Gastrocnemius medialis (tissue), 4 donors: ENCODE results near the gene MN1.

Experiments
- POLR2A ChIP-seq, 2 donors: fragments of 450-650 bp; IDR thresholded peaks; one replicate each; pipeline ENCODE4 v1.6.1; 2017; ENCODE audit warnings: antibody characterized with exemption in 2 of 2, mild to moderate bottlenecking in 2 of 2, moderate library complexity in 2 of 2
- TF ChIP-seq, protein P1 (sequence below), 5 experiments: fragments of 450-650 bp in 3 of 5; fragments of 200-600 bp in 2 of 5; sonication (generic) in 2 of 5; IDR thresholded peaks in 4 of 5; conservative IDR thresholded peaks in 1 of 5; 1 replicate in 4 of 5; 2 replicates in 1 of 5; pipeline ENCODE4 v1.5.1; 2016 to 2019; ENCODE audit warnings: antibody characterized with exemption in 5 of 5, mild to moderate bottlenecking in 3 of 5, moderate library complexity in 3 of 5

GRCh38 chr22:27848005-27848404 is 46.4 kb upstream of the MN1 start:
- TF ChIP-seq, protein P1, sequence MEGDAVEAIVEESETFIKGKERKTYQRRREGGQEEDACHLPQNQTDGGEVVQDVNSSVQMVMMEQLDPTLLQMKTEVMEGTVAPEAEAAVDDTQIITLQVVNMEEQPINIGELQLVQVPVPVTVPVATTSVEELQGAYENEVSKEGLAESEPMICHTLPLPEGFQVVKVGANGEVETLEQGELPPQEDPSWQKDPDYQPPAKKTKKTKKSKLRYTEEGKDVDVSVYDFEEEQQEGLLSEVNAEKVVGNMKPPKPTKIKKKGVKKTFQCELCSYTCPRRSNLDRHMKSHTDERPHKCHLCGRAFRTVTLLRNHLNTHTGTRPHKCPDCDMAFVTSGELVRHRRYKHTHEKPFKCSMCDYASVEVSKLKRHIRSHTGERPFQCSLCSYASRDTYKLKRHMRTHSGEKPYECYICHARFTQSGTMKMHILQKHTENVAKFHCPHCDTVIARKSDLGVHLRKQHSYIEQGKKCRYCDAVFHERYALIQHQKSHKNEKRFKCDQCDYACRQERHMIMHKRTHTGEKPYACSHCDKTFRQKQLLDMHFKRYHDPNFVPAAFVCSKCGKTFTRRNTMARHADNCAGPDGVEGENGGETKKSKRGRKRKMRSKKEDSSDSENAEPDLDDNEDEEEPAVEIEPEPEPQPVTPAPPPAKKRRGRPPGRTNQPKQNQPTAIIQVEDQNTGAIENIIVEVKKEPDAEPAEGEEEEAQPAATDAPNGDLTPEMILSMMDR (IDR thresholded peaks at IDR 0.05 in 4 of 5, conservative IDR thresholded peaks at IDR 0.05 in 1 of 5), result no peak
- no peak for TF ChIP-seq POLR2A (IDR thresholded peaks at IDR 0.05)
